Measurements from ENCODE around the gene ACACA. TPM values are rescaled to one million over a fixed set of nuclear protein-coding genes. Genes with fewer than 3 reads are reported as not detected.
"Not testable (repeated sequence)": the region's sequence is repeated elsewhere in the genome, so short reads cannot be mapped to it uniquely, and the experiment has no call there.

Gene ACACA
- total RNA-seq, 1 donor from 2014 or later = 110 TPM

GRCh38 chr17:37422971-37423625 is 16.5 kb upstream of the ACACA start:
- no peaks in the 10 kb centered on the region for H3K9me3 ChIP-seq
- no peak overlapping the region for H3K27ac ChIP-seq
- no peak for DNase-seq
- H3K27me3 ChIP-seq = no peaks in the 10 kb centered on the region
- ATAC-seq = no peak
- TF ChIP-seq CTCF (IDR thresholded peaks at IDR 0.05) = no peak
- intact Hi-C loops (cut with DNase I) = no loop called here
- H3K36me3 ChIP-seq = peaks cover 74% of the 10 kb centered on the region
- no peaks in the 10 kb centered on the region for H3K4me1 ChIP-seq
- no peak overlapping the region for H3K4me3 ChIP-seq

- Histone ChIP-seq H3K36me3 (peaks cover 69% of the 10 kb centered on the region), H3K4me1 (no peaks in the 10 kb centered on the region), H3K4me3 (no peak overlapping the region), H3K27ac (no peak overlapping the region), H3K9me3 (no peaks in the 10 kb centered on the region), H3K27me3 (no peaks in the 10 kb centered on the region)
- DNase-seq (no peak), ATAC-seq (no peak)
- intact Hi-C loops (cut with DNase I) = no loop called here
- TF ChIP-seq CTCF (IDR thresholded peaks at IDR 0.05) = no peak
These were observed 11.2 kb upstream of the ACACA start for GRCh38 chr17:37417852-37418251.

- Histone ChIP-seq H3K27ac (no peak overlapping the region), H3K36me3 (peaks cover 69% of the 10 kb centered on the region), H3K27me3 (no peaks in the 10 kb centered on the region), H3K9me3 (no peaks in the 10 kb centered on the region), H3K4me3 (no peak overlapping the region), H3K4me1 (no peaks in the 10 kb centered on the region)
- ATAC-seq (no peak), DNase-seq (no peak)
- intact Hi-C loops (cut with DNase I) = no loop called here
- TF ChIP-seq CTCF (IDR thresholded peaks at IDR 0.05) = peak; percentile 10
These were observed 7.4 kb upstream of the ACACA start for GRCh38 chr17:37413875-37414519.

GRCh38 chr17:37410357-37410756 is 3.7 kb upstream of the ACACA start:
- Histone ChIP-seq H3K27me3 (no peaks in the 10 kb centered on the region), H3K27ac (no peak overlapping the region), H3K4me3 (no peak overlapping the region), H3K4me1 (peaks cover 4% of the 10 kb centered on the region), H3K9me3 (no peaks in the 10 kb centered on the region), H3K36me3 (peaks cover 41% of the 10 kb centered on the region)
- no peak for TF ChIP-seq CTCF (IDR thresholded peaks at IDR 0.05)
- ATAC-seq (no peak), DNase-seq (no peak)
- intact Hi-C loops (cut with DNase I) = no loop called here

GRCh38 chr17:37408145-37408479 is 1.5 kb upstream of the ACACA start:
- H3K4me3 ChIP-seq = peak overlapping the region; percentile 94
- peaks cover 20% of the 10 kb centered on the region for H3K36me3 ChIP-seq
- H3K27ac ChIP-seq; H3K27me3 ChIP-seq; H3K9me3 ChIP-seq; ATAC-seq; intact Hi-C loops (cut with DNase I); DNase-seq: not testable (repeated sequence)
- H3K4me1 ChIP-seq = peaks cover 10% of the 10 kb centered on the region

- Histone ChIP-seq H3K4me3 (peak overlapping the region; percentile 94), H3K4me1 (peaks cover 10% of the 10 kb centered on the region), H3K9me3 (no peaks in the 10 kb centered on the region), H3K27me3 (no peaks in the 10 kb centered on the region), H3K36me3 (no peaks in the 10 kb centered on the region), H3K27ac (peak overlapping the region; percentile 97)
- intact Hi-C loops (cut with DNase I) = no loop called here
- ATAC-seq (no peak), DNase-seq (no peak)
- TF ChIP-seq CTCF (IDR thresholded peaks at IDR 0.05) = no peak
These were observed 541 bp downstream of the ACACA start for GRCh38 chr17:37405955-37406634.

GRCh38 chr17:37405522-37405921 is 1.1 kb downstream of the ACACA start:
- intact Hi-C loops (cut with DNase I); H3K36me3 ChIP-seq: not testable (repeated sequence)

More at GRCh38 chr17:37405522-37405921, 1.1 kb downstream of the ACACA start:
- H3K9me3 ChIP-seq, DNase-seq, H3K27me3 ChIP-seq, ATAC-seq, H3K27ac ChIP-seq: not testable (repeated sequence)
- peak overlapping the region; percentile 94 for H3K4me3 ChIP-seq
- H3K4me1 ChIP-seq = peaks cover 10% of the 10 kb centered on the region

Measured in upper lobe of right lung (tissue), 1 donor.